K562 (cell line): ENCODE data around the gene CCDC183. TPM values are rescaled to one million over a fixed set of nuclear protein-coding genes. Genes with fewer than 3 reads are reported as not detected.

Experiments used
- ATAC-seq: fragments of 200-7000 bp; cut with Tn5 transposase; 3 replicates; pipeline ENCODE4 v1.9.1; 2020; ENCODE audit warnings: moderate library complexity
- BruUV-seq: library from RNA; stranded (reverse); fragments of 400-500 nt; replicated peaks from 2 replicates; lab custom pipeline; 2021; lab: Mats Ljungman, UMichigan
- CTCF ChIA-PET: fragments of 300-600 bp; formaldehyde crosslinking; extraction: SDS; loops from one replicate; lab custom pipeline; 2021; ENCODE audit warnings: low intra/inter-chr PET ratio; lab: Yijun Ruan, JAX
- POLR2A ChIA-PET: fragments of 300-600, 350-650 bp; sonication (Branson Sonifier 250); formaldehyde crosslinking; extraction: SDS; loops from one replicate; lab custom pipeline; 2021; ENCODE audit warnings: antibody characterized with exemption, inconsistent platforms; lab: Yijun Ruan, JAX
- DNase-seq, 4 experiments: peaks; one replicate each; pipeline versions ENCODE4 v3.0.0 to v3.0.0-alpha.2; 2011 to 2018; ENCODE audit warnings: low spot score in 3 of 4, mixed read lengths in 3 of 4; ENCODE audit errors: extremely low read depth in 1 of 4
- FAIRE-seq: peaks from 2 replicates; lab custom pipeline; 2011; peaks lifted over from hg19 to GRCh38; lab: Jason Lieb, UNC
- H2AFZ ChIP-seq: 2 replicates; pipeline ENCODE4 v1.6.0; 2011; ENCODE audit warnings: low read depth, low read length, control low read depth, inconsistent platforms
- H3K27ac ChIP-seq: fragments of 200-600 bp; 3 replicates; pipeline ENCODE4 v1.8.0; 2011; ENCODE audit warnings: low read depth, mild to moderate bottlenecking, control low read depth, inconsistent platforms, low read length, moderate library complexity, mixed read lengths; ENCODE audit errors: extremely low read depth
- H3K27me3 ChIP-seq, 2 experiments: fragments of 300-600 bp in 1 of 2; 2 replicates in 1 of 2; 3 replicates in 1 of 2; pipeline versions ENCODE4 v1.6.0 to v1.8.0; 2011; ENCODE audit warnings: inconsistent platforms in 2 of 2, low read length in 2 of 2, mild to moderate bottlenecking in 1 of 2, mixed read lengths in 1 of 2, moderate library complexity in 1 of 2; ENCODE audit not compliant: control insufficient read depth in 2 of 2, insufficient read depth in 2 of 2
- H3K36me3 ChIP-seq: fragments of 300-600 bp; 3 replicates; pipeline ENCODE4 v1.8.0; 2011; ENCODE audit warnings: mild to moderate bottlenecking, low read length, inconsistent platforms; ENCODE audit not compliant: control insufficient read depth, insufficient read depth
- H3K4me1 ChIP-seq, 2 experiments: fragments of 200-600 bp in 1 of 2; replicated peaks in 1 of 2; 2 replicates in 1 of 2; 3 replicates in 1 of 2; pipeline versions ENCODE4 v1.5.1 to v1.8.0; 2011; ENCODE audit warnings: inconsistent platforms in 2 of 2, low read length in 2 of 2, mild to moderate bottlenecking in 1 of 2, mixed read lengths in 1 of 2, moderate library complexity in 1 of 2; ENCODE audit not compliant: control insufficient read depth in 2 of 2, insufficient read depth in 2 of 2
- H3K4me2 ChIP-seq: 2 replicates; pipeline ENCODE4 v1.6.1; 2011; ENCODE audit warnings: low read length, control low read depth, inconsistent platforms, mixed read lengths; ENCODE audit not compliant: insufficient read depth
- H3K4me3 ChIP-seq: fragments of 200-600 bp; sonication (generic), shearing (Covaris generic); 2 replicates; pipeline ENCODE4 v1.5.1; 2016; ENCODE audit warnings: control low read depth, inconsistent platforms
- H3K79me2 ChIP-seq: fragments of 200-600 bp; 3 replicates; pipeline ENCODE4 v1.8.0; 2011; ENCODE audit warnings: low read length, inconsistent platforms; ENCODE audit not compliant: control insufficient read depth, insufficient read depth
- H3K9ac ChIP-seq, 2 experiments: 2 replicates each; pipeline versions ENCODE4 v1.6.0 to v1.6.1; 2011; ENCODE audit warnings: low read depth in 2 of 2, low read length in 2 of 2, control low read depth in 1 of 2, inconsistent platforms in 1 of 2, mild to moderate bottlenecking in 1 of 2, mixed read lengths in 1 of 2; ENCODE audit not compliant: insufficient read depth in 1 of 2
- H3K9me1 ChIP-seq: one replicate; pipeline ENCODE4 v1.6.0; 2011; ENCODE audit warnings: inconsistent platforms, mild to moderate bottlenecking, low read length, moderate library complexity; ENCODE audit not compliant: control insufficient read depth, insufficient read depth
- H3K9me3 ChIP-seq: replicated peaks from 2 replicates; pipeline ENCODE4 v1.5.1; 2011; ENCODE audit warnings: low read depth, low read length, inconsistent platforms; ENCODE audit not compliant: control insufficient read depth, insufficient read depth
- H4K20me1 ChIP-seq: replicated peaks from 2 replicates; pipeline ENCODE4 v1.6.1; 2011; ENCODE audit warnings: low read length, inconsistent platforms, mixed read lengths; ENCODE audit not compliant: control insufficient read depth, insufficient read depth
- FIP1L1 ChIP-seq: fragments of 200-400 bp; formaldehyde crosslinking; IDR thresholded peaks from 2 replicates; pipeline ENCODE4 v1.6.1; 2018; ENCODE audit warnings: mild to moderate bottlenecking, low read depth, low read length; ENCODE audit not compliant: poor library complexity, severe bottlenecking
- MCM5 ChIP-seq: fragments of 450-650 bp; IDR thresholded peaks from 2 replicates; pipeline ENCODE4 v1.6.1; 2016; ENCODE audit warnings: low read depth
- POLR2G ChIP-seq: fragments of 200-400 bp; formaldehyde crosslinking; IDR thresholded peaks from 2 replicates; pipeline ENCODE4 v1.6.1; 2017; ENCODE audit warnings: low read depth, mild to moderate bottlenecking, antibody characterized with exemption, low read length, moderate library complexity
- RBFOX2 ChIP-seq: fragments of 200-400 bp; formaldehyde crosslinking; IDR thresholded peaks from 2 replicates; pipeline ENCODE4 v1.6.1; 2017; ENCODE audit warnings: low read depth, mild to moderate bottlenecking, low read length, moderate library complexity
- RBM22 ChIP-seq: fragments of 200-400 bp; formaldehyde crosslinking; IDR thresholded peaks from 2 replicates; pipeline ENCODE4 v1.6.1; 2018; ENCODE audit warnings: low read length, low read depth; ENCODE audit not compliant: poor library complexity, severe bottlenecking
- SMAD2 ChIP-seq: fragments of 150-350 bp; IDR thresholded peaks from 2 replicates; pipeline ENCODE4 v1.6.1; 2014; ENCODE audit warnings: low read depth, mild to moderate bottlenecking, low read length
- YY1 ChIP-seq, 3 experiments: IDR thresholded peaks; 2 replicates each; pipeline ENCODE4 v1.6.1; 2011; ENCODE audit warnings: low read length in 2 of 3, mild to moderate bottlenecking in 2 of 3, moderate library complexity in 2 of 3, borderline replicate concordance in 1 of 3, control low read depth in 1 of 3, low read depth in 1 of 3; ENCODE audit not compliant: insufficient read depth in 3 of 3, insufficient replicate concordance in 2 of 3, control insufficient read depth in 1 of 3, insufficient read length in 1 of 3; ENCODE audit errors: extremely low read depth in 1 of 3
- ZNF212 ChIP-seq: fragments of 450-650 bp; formaldehyde crosslinking; IDR thresholded peaks from 2 replicates; pipeline ENCODE4 v1.4.0; 2020; ENCODE audit warnings: mild to moderate bottlenecking
- WGBS: fragments of 100-300 bp; shearing (Covaris generic); methylation state at CpG from one replicate; pipeline ENCODE4 v1.1.6; 2016; ENCODE audit warnings: low coverage, mixed read lengths; ENCODE audit not compliant: insufficient coverage; ENCODE audit errors: missing lambda C conversion rate; 5-methylcytosine and 5-hydroxymethylcytosine counted together
- in situ Hi-C: fragments of 300-500 bp; cut with MboI; formaldehyde crosslinking; loops from 4 replicates; pipeline ENCODE4 v1.15.0; 2018; ENCODE audit warnings: inconsistent platforms, mixed read lengths
- intact Hi-C: fragments of 100-400 bp; cut with micrococcal nuclease; formaldehyde crosslinking; loops from 2 replicates; pipeline ENCODE4 v1.14.2; 2022
- microRNA-seq: library from miRNA; unstranded; fragments of <30 nt; microRNA quantifications from one replicate; pipeline ENCODE4, GENCODE V29; 2018; ENCODE audit warnings: borderline microRNAs expressed
- polyA plus RNA-seq, 8 experiments: library from polyadenylated mRNA; depleted of rRNA in 4 of 8; stranded (reverse) in 5 of 8; unstranded in 3 of 8; fragments of >200 nt; fragmentation: Nextera tagmentation in 2 of 8; fragmentation: Illumina TruSeq in 1 of 8; extraction: Ambion mirVana in 2 of 8; extraction: Trizol in 1 of 8; gene quantifications; 2 replicates each; pipeline versions ENCODE4 v1.2.1 to v1.2.3, GENCODE V29; 2011 to 2014; ENCODE audit warnings: inconsistent platforms in 1 of 8, missing spikeins in 1 of 8
- small RNA-seq: library from RNA; depleted of rRNA; stranded (forward); fragments of <200 nt; gene quantifications from one replicate; pipeline ENCODE3, GENCODE V24; 2014
- total RNA-seq, 7 experiments: library from RNA; depleted of rRNA in 6 of 7; stranded (reverse); fragments of >200 nt in 6 of 7; fragmentation: Illumina TruSeq in 2 of 7; extraction: Trizol in 2 of 7; gene quantifications; 2 replicates each; pipeline versions ENCODE4 v1.2.1 to v1.2.3, GENCODE V29; 2011 to 2021; ENCODE audit warnings: low replicate concordance in 1 of 7

The CCDC183 gene
- total and polyA plus RNA-seq, 9 of the 15 experiments (the other 6 are each of a cell fraction or from before 2014, with no cell fraction given), result 0.21 to 0.60 (median 0.29) TPM; not detected in 4

- no peak for TF ChIP-seq YY1 (IDR thresholded peaks at IDR 0.05; ENCODE audit: borderline replicate concordance in 1 of 3, control insufficient read depth in 1 of 3, extremely low read depth in 1 of 3, insufficient read depth in 3 of 3, insufficient read length in 1 of 3, insufficient replicate concordance in 2 of 3, low read depth in 1 of 3, low read length in 2 of 3)
- TF ChIP-seq FIP1L1, result peak; percentile 7
- no peak for TF ChIP-seq MCM5
- TF ChIP-seq, all 486 proteins: peak for 3
Observed at GRCh38 chr9:136856541-136857141, 60.5 kb downstream of the CCDC183 start (continued).

DNA sequence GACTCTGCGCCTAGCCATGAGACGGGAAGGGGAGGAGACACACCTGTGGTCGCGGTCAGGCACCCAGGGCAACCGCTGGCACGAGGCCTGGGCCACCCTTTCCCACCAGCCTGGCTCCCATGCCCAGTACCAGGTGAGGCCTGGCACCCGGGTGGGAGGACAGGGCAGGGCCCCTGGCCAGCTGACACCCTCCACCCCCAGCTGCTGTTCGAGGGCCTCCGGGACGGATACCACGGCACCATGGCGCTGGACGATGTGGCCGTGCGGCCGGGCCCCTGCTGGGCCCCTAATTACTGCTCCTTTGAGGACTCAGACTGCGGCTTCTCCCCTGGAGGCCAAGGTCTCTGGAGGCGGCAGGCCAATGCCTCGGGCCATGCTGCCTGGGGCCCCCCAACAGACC lies 61.0 kb downstream of the CCDC183 start:
- FAIRE-seq, result no peak
- Histone ChIP-seq H3K27ac (no peak overlapping the region), H3K79me2 (no peaks in the 10 kb centered on the region), H3K9me3 (no peaks in the 10 kb centered on the region), H3K36me3 (peaks cover 35% of the 10 kb centered on the region; the same call in 1 of the 3 replicates), H3K4me1 (peaks cover 0 to 86% of the 10 kb centered on the region in 2 experiments; a peak in 2 of 5 replicates)
- 87% methylated on average over 14 of the region's 19 CpGs for WGBS
- TF ChIP-seq POLR2G (peak; percentile 64; the same call in 1 of the 2 replicates), RBM22 (peak; percentile 48), RBFOX2 (peak; percentile 41), SMAD2 (no peak), ZNF212 (no peak)
- TF ChIP-seq, all 486 proteins: peak for 3
- in situ Hi-C loops, result no loop called here
- BruUV-seq, result no TSS peak
- CTCF ChIA-PET, result no interaction called here
- no peak for DNase-seq
- Histone ChIP-seq H3K9me1 (no peaks in the 10 kb centered on the region), H3K27me3 (no peaks in the 10 kb centered on the region), H3K9ac (no peak overlapping the region; a peak in 1 of 4 replicates), H3K4me3 (no peak overlapping the region), H3K4me2 (no peak overlapping the region), H2AFZ (no peak overlapping the region), H4K20me1 (peaks cover 10% of the 10 kb centered on the region; the same call in 1 of the 2 replicates)
- no peak for ATAC-seq
- POLR2A ChIA-PET, result interaction anchor here (0.6 to 1.7 kb wide), 6 partner anchors 9 to 527 kb away, joined by 3 to 4 read pairs (median 3); partner anchors contain the start of genes AJM1 and EDF1
- intact Hi-C loops, result no loop called here

Small RNAs within 50 kb of the gene (microRNA-seq; reads per million reads assigned to microRNA genes)
- gene MIR4292, result not detected
- gene MIR6722, result not detected

Small RNAs within 50 kb of the gene (small RNA-seq; reads per million reads assigned to genes)
- gene AL355987.2 (not detected), gene ATP6V1G1P3 (not detected), gene MIR4292 (not detected), gene MIR6722 (not detected)

Other genes starting within 250 kb of the CCDC183 start
Only the 7 nearest of the 24 such genes appear.
- gene LCN6, start 47.8 kb upstream of the CCDC183 start, total RNA-seq (2014; rRNA removed), result 0.45 and 0.57 TPM in 2 replicates
- 0.33 TPM in 1 of 2 replicates, not detected in the other for gene LCN6, start 47.8 kb upstream of the CCDC183 start, total RNA-seq (2014; rRNA removed; fragmentation: Illumina TruSeq; extraction: Trizol)
- not detected in 2 replicates for gene LCN6, start 47.8 kb upstream of the CCDC183 start, total RNA-seq (2015; rRNA removed; fragmentation: Illumina TruSeq; extraction: Trizol)
- gene LCN6, start 47.8 kb upstream of the CCDC183 start, total RNA-seq (2021), result not detected in 2 replicates
- 0.42 TPM in 1 of 2 replicates, not detected in the other for gene LCN6, start 47.8 kb upstream of the CCDC183 start, polyA plus RNA-seq (2011; rRNA removed)
- not detected in 2 replicates for gene LCN6, start 47.8 kb upstream of the CCDC183 start, polyA plus RNA-seq (2014; fragmentation: Illumina TruSeq; extraction: Trizol)
- gene LCN6, start 47.8 kb upstream of the CCDC183 start, polyA plus RNA-seq (2014; fragmentation: Nextera tagmentation; extraction: Ambion mirVana), result under 1 TPM in 1 of 2 experiments, not detected in 1; 0.10 TPM
- 2.2 TPM in 1 of 2 replicates, not detected in the other for gene LCN6, start 47.8 kb upstream of the CCDC183 start, polyA plus RNA-seq (2014; rRNA removed)
- not detected in 2 replicates for gene LCN8, start 38.1 kb upstream of the CCDC183 start, total RNA-seq (2014; rRNA removed)
- not detected in 2 replicates for gene LCN8, start 38.1 kb upstream of the CCDC183 start, total RNA-seq (2014; rRNA removed; fragmentation: Illumina TruSeq; extraction: Trizol)
- not detected in 2 replicates for gene LCN8, start 38.1 kb upstream of the CCDC183 start, total RNA-seq (2015; rRNA removed; fragmentation: Illumina TruSeq; extraction: Trizol)
- gene LCN8, start 38.1 kb upstream of the CCDC183 start, total RNA-seq (2021), result not detected in 2 replicates
- gene LCN8, start 38.1 kb upstream of the CCDC183 start, polyA plus RNA-seq (2011; rRNA removed), result not detected in 2 replicates
- not detected in 2 replicates for gene LCN8, start 38.1 kb upstream of the CCDC183 start, polyA plus RNA-seq (2014; fragmentation: Illumina TruSeq; extraction: Trizol)
- not detected for gene LCN8, start 38.1 kb upstream of the CCDC183 start, polyA plus RNA-seq (2014; fragmentation: Nextera tagmentation; extraction: Ambion mirVana)
- gene LCN8, start 38.1 kb upstream of the CCDC183 start, polyA plus RNA-seq (2014; rRNA removed), result not detected in 2 replicates
- gene LCN15, start 31.8 kb upstream of the CCDC183 start, total RNA-seq (2014; rRNA removed), result not detected in 2 replicates
- gene LCN15, start 31.8 kb upstream of the CCDC183 start, total RNA-seq (2014; rRNA removed; fragmentation: Illumina TruSeq; extraction: Trizol), result not detected in 2 replicates
- gene LCN15, start 31.8 kb upstream of the CCDC183 start, total RNA-seq (2015; rRNA removed; fragmentation: Illumina TruSeq; extraction: Trizol), result not detected in 2 replicates
- gene LCN15, start 31.8 kb upstream of the CCDC183 start, total RNA-seq (2021), result not detected in 2 replicates
- 0.11 TPM in 1 of 2 replicates, not detected in the other for gene LCN15, start 31.8 kb upstream of the CCDC183 start, polyA plus RNA-seq (2011; rRNA removed)
- gene LCN15, start 31.8 kb upstream of the CCDC183 start, polyA plus RNA-seq (2014; fragmentation: Illumina TruSeq; extraction: Trizol), result not detected in 2 replicates
- not detected for gene LCN15, start 31.8 kb upstream of the CCDC183 start, polyA plus RNA-seq (2014; fragmentation: Nextera tagmentation; extraction: Ambion mirVana)
- 0.13 and 0.66 TPM in 2 replicates for gene LCN15, start 31.8 kb upstream of the CCDC183 start, polyA plus RNA-seq (2014; rRNA removed)
- gene TMEM141, start 5.0 kb upstream of the CCDC183 start, total RNA-seq (2014; rRNA removed), result 113 and 143 TPM in 2 replicates
- 36.2 and 53.6 TPM in 2 replicates for gene TMEM141, start 5.0 kb upstream of the CCDC183 start, total RNA-seq (2014; rRNA removed; fragmentation: Illumina TruSeq; extraction: Trizol)
- 68.9 and 69.5 TPM in 2 replicates for gene TMEM141, start 5.0 kb upstream of the CCDC183 start, total RNA-seq (2015; rRNA removed; fragmentation: Illumina TruSeq; extraction: Trizol)
- gene TMEM141, start 5.0 kb upstream of the CCDC183 start, total RNA-seq (2021), result 78.7 and 94.7 TPM in 2 replicates
- gene TMEM141, start 5.0 kb upstream of the CCDC183 start, polyA plus RNA-seq (2011; rRNA removed), result 74.8 and 80.1 TPM in 2 replicates
- 110 and 112 TPM in 2 replicates for gene TMEM141, start 5.0 kb upstream of the CCDC183 start, polyA plus RNA-seq (2014; fragmentation: Illumina TruSeq; extraction: Trizol)
- 10 to 100 TPM; 21.5 to 35.8 TPM for gene TMEM141, start 5.0 kb upstream of the CCDC183 start, polyA plus RNA-seq (2014; fragmentation: Nextera tagmentation; extraction: Ambion mirVana)
- gene TMEM141, start 5.0 kb upstream of the CCDC183 start, polyA plus RNA-seq (2014; rRNA removed), result 123 and 134 TPM in 2 replicates
- gene RABL6, start 11.6 kb downstream of the CCDC183 start, total RNA-seq (2014; rRNA removed), result 141 and 154 TPM in 2 replicates
- gene RABL6, start 11.6 kb downstream of the CCDC183 start, total RNA-seq (2014; rRNA removed; fragmentation: Illumina TruSeq; extraction: Trizol), result 34.2 and 44.6 TPM in 2 replicates
- gene RABL6, start 11.6 kb downstream of the CCDC183 start, total RNA-seq (2015; rRNA removed; fragmentation: Illumina TruSeq; extraction: Trizol), result 84.5 and 85.0 TPM in 2 replicates
- gene RABL6, start 11.6 kb downstream of the CCDC183 start, total RNA-seq (2021), result 165 and 181 TPM in 2 replicates
- 109 and 142 TPM in 2 replicates for gene RABL6, start 11.6 kb downstream of the CCDC183 start, polyA plus RNA-seq (2011; rRNA removed)
- gene RABL6, start 11.6 kb downstream of the CCDC183 start, polyA plus RNA-seq (2014; fragmentation: Illumina TruSeq; extraction: Trizol), result 68.9 and 82.6 TPM in 2 replicates
- gene RABL6, start 11.6 kb downstream of the CCDC183 start, polyA plus RNA-seq (2014; fragmentation: Nextera tagmentation; extraction: Ambion mirVana), result 1 to 10 TPM; 5.6 to 6.4 TPM
- 121 and 124 TPM in 2 replicates for gene RABL6, start 11.6 kb downstream of the CCDC183 start, polyA plus RNA-seq (2014; rRNA removed)
- gene AJM1, start 46.1 kb downstream of the CCDC183 start, total RNA-seq (2014; rRNA removed), result 2.0 and 2.8 TPM in 2 replicates
- gene AJM1, start 46.1 kb downstream of the CCDC183 start, total RNA-seq (2014; rRNA removed; fragmentation: Illumina TruSeq; extraction: Trizol), result 0.07 TPM in 1 of 2 replicates, not detected in the other
- 0.83 and 0.94 TPM in 2 replicates for gene AJM1, start 46.1 kb downstream of the CCDC183 start, total RNA-seq (2015; rRNA removed; fragmentation: Illumina TruSeq; extraction: Trizol)
- 3.2 TPM in 2 replicates for gene AJM1, start 46.1 kb downstream of the CCDC183 start, total RNA-seq (2021)
- 0.46 and 1.1 TPM in 2 replicates for gene AJM1, start 46.1 kb downstream of the CCDC183 start, polyA plus RNA-seq (2011; rRNA removed)
- 0.06 and 0.54 TPM in 2 replicates for gene AJM1, start 46.1 kb downstream of the CCDC183 start, polyA plus RNA-seq (2014; fragmentation: Illumina TruSeq; extraction: Trizol)
- under 1 TPM in 1 of 2 experiments, not detected in 1; 0.01 TPM for gene AJM1, start 46.1 kb downstream of the CCDC183 start, polyA plus RNA-seq (2014; fragmentation: Nextera tagmentation; extraction: Ambion mirVana)
- 2.2 and 3.7 TPM in 2 replicates for gene AJM1, start 46.1 kb downstream of the CCDC183 start, polyA plus RNA-seq (2014; rRNA removed)
- gene PHPT1, start 53.1 kb downstream of the CCDC183 start, total RNA-seq (2014; rRNA removed), result 114 and 142 TPM in 2 replicates
- 16.4 and 20.9 TPM in 2 replicates for gene PHPT1, start 53.1 kb downstream of the CCDC183 start, total RNA-seq (2014; rRNA removed; fragmentation: Illumina TruSeq; extraction: Trizol)
- 93.0 and 96.7 TPM in 2 replicates for gene PHPT1, start 53.1 kb downstream of the CCDC183 start, total RNA-seq (2015; rRNA removed; fragmentation: Illumina TruSeq; extraction: Trizol)
- 126 and 135 TPM in 2 replicates for gene PHPT1, start 53.1 kb downstream of the CCDC183 start, total RNA-seq (2021)
- 50.9 and 84.3 TPM in 2 replicates for gene PHPT1, start 53.1 kb downstream of the CCDC183 start, polyA plus RNA-seq (2011; rRNA removed)
- 80.2 and 98.6 TPM in 2 replicates for gene PHPT1, start 53.1 kb downstream of the CCDC183 start, polyA plus RNA-seq (2014; fragmentation: Illumina TruSeq; extraction: Trizol)
- gene PHPT1, start 53.1 kb downstream of the CCDC183 start, polyA plus RNA-seq (2014; fragmentation: Nextera tagmentation; extraction: Ambion mirVana), result 100 to 1,000 TPM; 131 to 166 TPM
- gene PHPT1, start 53.1 kb downstream of the CCDC183 start, polyA plus RNA-seq (2014; rRNA removed), result 129 and 161 TPM in 2 replicates